Activated CD8-positive, alpha-beta memory T cell treated with anti-CD3 and anti-CD28 coated beads, Interleukin-2, amount 10 ng/mL, durations not matched to agents 7 days and 5 days (primary cell): ENCODE data around the gene RMRP. TPM values are rescaled to one million over a fixed set of nuclear protein-coding genes. Genes with fewer than 3 reads are reported as not detected.

Experiments
- ATAC-seq: fragments of 150-1000 bp; cut with Tn5 transposase; one replicate; pipeline ENCODE4 v1.10.0; 2021; ENCODE audit warnings: moderate library complexity
- CTCF ChIA-PET: fragments of 350-600 bp; sonication (Branson Sonifier 250); formaldehyde crosslinking; loops from one replicate; lab custom pipeline; 2021; ENCODE audit warnings: antibody characterized with exemption; lab: Charles Lee
- DNase-seq: peaks from one replicate; pipeline ENCODE4 v3.0.0-alpha.2; 2020
- H3K27ac Mint-ChIP-seq: one replicate; pipeline ENCODE4 v1.8.0; 2021; ENCODE audit warnings: mild to moderate bottlenecking, mixed read lengths
- H3K27me3 Mint-ChIP-seq: one replicate; pipeline ENCODE4 v1.8.0; 2021; ENCODE audit warnings: mixed read lengths
- H3K36me3 Mint-ChIP-seq: one replicate; pipeline ENCODE4 v1.8.0; 2021; ENCODE audit warnings: mild to moderate bottlenecking, mixed read lengths
- H3K4me1 Mint-ChIP-seq: one replicate; pipeline ENCODE4 v1.8.0; 2021; ENCODE audit warnings: mixed read lengths
- H3K4me3 Mint-ChIP-seq: one replicate; pipeline ENCODE4 v1.8.0; 2021; ENCODE audit warnings: mild to moderate bottlenecking, moderate library complexity, mixed read lengths
- H3K9me3 Mint-ChIP-seq: one replicate; pipeline ENCODE4 v1.8.0; 2022; ENCODE audit warnings: low read depth, mixed read lengths
- total RNA-seq, 2 experiments: library from RNA; stranded (reverse); gene quantifications; one replicate each; pipeline ENCODE4 v1.2.3, GENCODE V29; 2021

RMRP gene
- total RNA-seq, result over 10,000 TPM in 1 of 2 experiments, 1,000 to 10,000 TPM in 1; 6,751 to 13,083 TPM

- peaks cover 24% of the 10 kb centered on the region for H3K36me3 Mint-ChIP-seq
- DNase-seq (peak; percentile 95), ATAC-seq (peak; percentile 92)
- peaks cover 61% of the 10 kb centered on the region for H3K4me1 Mint-ChIP-seq
- peaks cover 4% of the 10 kb centered on the region for H3K27me3 Mint-ChIP-seq
- peak within 1 kb of the TSS; percentile 95 for H3K27ac Mint-ChIP-seq
- H3K4me3 Mint-ChIP-seq, result peak within 1 kb of the TSS; percentile 84
- H3K9me3 Mint-ChIP-seq, result no peaks in the 10 kb centered on the region
- CTCF ChIA-PET, result interaction anchor here (0.6 to 14.2 kb wide), 27 partner anchors 9 to 191 kb away, joined by 3 to 208 read pairs (median 6); partner anchors contain the start of genes CD72, CREB3, RGP1 and SIT1
Observed at GRCh38 chr9:35657546-35658136, at the start of gene RMRP. Gene RMRP (minus strand): TSS chr9:35658019.

- Mint-ChIP-seq H3K36me3 (peaks cover 71% of the 10 kb centered on the region), H3K9me3 (no peaks in the 10 kb centered on the region), H3K27ac (no peak overlapping the region), H3K27me3 (no peaks in the 10 kb centered on the region), H3K4me3 (no peak overlapping the region), H3K4me1 (no peaks in the 10 kb centered on the region)
- CTCF ChIA-PET, result interaction anchor here (6.4 kb wide), 1 partner anchor 11 kb away, joined by 45 read pairs; no protein-coding TSS in a partner anchor
- no peak for ATAC-seq
- no peak for DNase-seq
Observed at GRCh38 chr9:35706951-35707350, 49.1 kb upstream of the RMRP start.

- DNase-seq (no peak), ATAC-seq (no peak)
- no peaks in the 10 kb centered on the region for H3K27me3 Mint-ChIP-seq
- peaks cover 65% of the 10 kb centered on the region for H3K36me3 Mint-ChIP-seq
- no peaks in the 10 kb centered on the region for H3K9me3 Mint-ChIP-seq
- CTCF ChIA-PET, result interaction anchor here (1.6 to 6.4 kb wide), 2 partner anchors 10 to 15 kb away, joined by 3 to 45 read pairs; no protein-coding TSS in a partner anchor
- no peak overlapping the region for H3K4me3 Mint-ChIP-seq
- no peaks in the 10 kb centered on the region for H3K4me1 Mint-ChIP-seq
- no peak overlapping the region for H3K27ac Mint-ChIP-seq
Observed at GRCh38 chr9:35705836-35706430, 48.1 kb upstream of the RMRP start.

GRCh38 chr9:35705372-35705771 lies 47.6 kb upstream of the RMRP start:
- CTCF ChIA-PET, result interaction anchor here (1.6 to 6.4 kb wide), 2 partner anchors 9 to 16 kb away, joined by 3 to 45 read pairs; no protein-coding TSS in a partner anchor
- H3K4me3 Mint-ChIP-seq, result no peak overlapping the region
- no peaks in the 10 kb centered on the region for H3K4me1 Mint-ChIP-seq
- peaks cover 59% of the 10 kb centered on the region for H3K36me3 Mint-ChIP-seq
- DNase-seq, result no peak
- no peak for ATAC-seq
- no peaks in the 10 kb centered on the region for H3K27me3 Mint-ChIP-seq
- H3K9me3 Mint-ChIP-seq, result no peaks in the 10 kb centered on the region
- no peak overlapping the region for H3K27ac Mint-ChIP-seq

GRCh38 chr9:35703906-35704672 lies 46.3 kb upstream of the RMRP start:
- CTCF ChIA-PET, result interaction anchor here (6.4 kb wide), 1 partner anchor 8 kb away, joined by 45 read pairs; no protein-coding TSS in a partner anchor
- Mint-ChIP-seq H3K36me3 (peaks cover 53% of the 10 kb centered on the region), H3K4me1 (no peaks in the 10 kb centered on the region), H3K27me3 (no peaks in the 10 kb centered on the region), H3K4me3 (no peak overlapping the region), H3K27ac (no peak overlapping the region), H3K9me3 (no peaks in the 10 kb centered on the region)
- DNase-seq (no peak), ATAC-seq (no peak)

- H3K9me3 Mint-ChIP-seq, result no peaks in the 10 kb centered on the region
- DNase-seq (no peak), ATAC-seq (no peak)
- peaks cover 40% of the 10 kb centered on the region for H3K36me3 Mint-ChIP-seq
- no peaks in the 10 kb centered on the region for H3K4me1 Mint-ChIP-seq
- H3K27ac Mint-ChIP-seq, result no peak overlapping the region
- no peaks in the 10 kb centered on the region for H3K27me3 Mint-ChIP-seq
- H3K4me3 Mint-ChIP-seq, result no peak overlapping the region
- CTCF ChIA-PET, result no interaction called here
Observed at GRCh38 chr9:35702696-35703095, 44.9 kb upstream of the RMRP start.

- Mint-ChIP-seq H3K4me1 (peaks cover 2% of the 10 kb centered on the region), H3K4me3 (no peak overlapping the region), H3K27ac (no peak overlapping the region), H3K27me3 (no peaks in the 10 kb centered on the region), H3K36me3 (peaks cover 34% of the 10 kb centered on the region), H3K9me3 (no peaks in the 10 kb centered on the region)
- no peak for ATAC-seq
- no peak for DNase-seq
- CTCF ChIA-PET, result interaction anchor here (1.2 to 1.7 kb wide), 4 partner anchors 26 to 90 kb away, joined by 3 to 5 read pairs (median 4); partner anchors contain the start of gene CCDC107
Observed at GRCh38 chr9:35700942-35701341, 43.1 kb upstream of the RMRP start.

- Mint-ChIP-seq H3K27ac (no peak overlapping the region), H3K36me3 (peaks cover 29% of the 10 kb centered on the region), H3K27me3 (no peaks in the 10 kb centered on the region), H3K9me3 (no peaks in the 10 kb centered on the region), H3K4me1 (peaks cover 2% of the 10 kb centered on the region), H3K4me3 (no peak overlapping the region)
- CTCF ChIA-PET, result interaction anchor here (1.2 to 1.7 kb wide), 3 partner anchors 27 to 41 kb away, joined by 4 to 5 read pairs (median 4); partner anchors contain the start of gene CCDC107
- ATAC-seq (no peak), DNase-seq (no peak)
Observed at GRCh38 chr9:35700031-35700430, 42.2 kb upstream of the RMRP start.

- Mint-ChIP-seq H3K27me3 (no peaks in the 10 kb centered on the region), H3K4me1 (peaks cover 2% of the 10 kb centered on the region), H3K9me3 (no peaks in the 10 kb centered on the region), H3K36me3 (peaks cover 12% of the 10 kb centered on the region), H3K27ac (no peak overlapping the region), H3K4me3 (no peak overlapping the region)
- ATAC-seq (no peak), DNase-seq (no peak)
- CTCF ChIA-PET, result interaction anchor here (1.1 to 5.7 kb wide), 7 partner anchors 9 to 86 kb away, joined by 3 to 68 read pairs (median 41); partner anchors contain the start of genes ARHGEF39, GBA2 and RGP1
Observed at GRCh38 chr9:35698231-35698630, 40.4 kb upstream of the RMRP start.

- Mint-ChIP-seq H3K4me3 (no peak overlapping the region), H3K27ac (no peak overlapping the region), H3K4me1 (peaks cover 2% of the 10 kb centered on the region), H3K27me3 (no peaks in the 10 kb centered on the region), H3K36me3 (peaks cover 7% of the 10 kb centered on the region), H3K9me3 (no peaks in the 10 kb centered on the region)
- DNase-seq, result no peak
- CTCF ChIA-PET, result interaction anchor here (0.6 to 5.7 kb wide), 27 partner anchors 9 to 1668 kb away, joined by 3 to 68 read pairs (median 13); partner anchors contain the start of genes ARHGEF39, CCDC107, CREB3 and GBA2
- ATAC-seq, result no peak
Observed at GRCh38 chr9:35697486-35697885, 39.7 kb upstream of the RMRP start.

GRCh38 chr9:35696520-35697215 lies 38.8 kb upstream of the RMRP start:
- H3K27ac Mint-ChIP-seq, result no peak overlapping the region
- CTCF ChIA-PET, result interaction anchor here (0.5 to 5.7 kb wide), 46 partner anchors 9 to 509 kb away, joined by 3 to 68 read pairs (median 8); partner anchors contain the start of genes ARHGEF39, CA9, CCDC107 and CREB3

GRCh38 chr9:35695943-35696401 lies 38.2 kb upstream of the RMRP start:
- peak; percentile 12 for ATAC-seq
- no peak for DNase-seq
- H3K9me3 Mint-ChIP-seq, result no peaks in the 10 kb centered on the region
- peaks cover 5% of the 10 kb centered on the region for H3K4me1 Mint-ChIP-seq
- H3K27me3 Mint-ChIP-seq, result no peaks in the 10 kb centered on the region
- H3K4me3 Mint-ChIP-seq, result no peak overlapping the region
- H3K27ac Mint-ChIP-seq, result no peak overlapping the region
- CTCF ChIA-PET, result interaction anchor here (0.6 to 5.7 kb wide), 41 partner anchors 8 to 206 kb away, joined by 3 to 68 read pairs (median 8); partner anchors contain the start of genes ARHGEF39, CA9, CCDC107 and CREB3
- peaks cover 7% of the 10 kb centered on the region for H3K36me3 Mint-ChIP-seq

More at GRCh38 chr9:35696520-35697215, 38.8 kb upstream of the RMRP start:
- no peaks in the 10 kb centered on the region for H3K27me3 Mint-ChIP-seq
- ATAC-seq, result peak; percentile 92
- peaks cover 7% of the 10 kb centered on the region for H3K36me3 Mint-ChIP-seq
- no peak overlapping the region for H3K4me3 Mint-ChIP-seq
- H3K4me1 Mint-ChIP-seq, result peaks cover 2% of the 10 kb centered on the region
- no peaks in the 10 kb centered on the region for H3K9me3 Mint-ChIP-seq
- peak; percentile 72 for DNase-seq
